ENCODE data around the gene OR5J2.
"Not testable (repeated sequence)": the region's sequence is repeated elsewhere in the genome, so short reads cannot be mapped to it uniquely, and the experiment has no call there.

OR5J2 gene

GRCh38 chr11:56176318-56176717 lies at the start of gene OR5J2:
OR5J2 (plus strand) TSS chr11:56176618; CDS start chr11:56176618, 0 bp downstream.
- no peak for DNase-seq

GRCh38 chr11:56140151-56140661 lies 36.2 kb upstream of the OR5J2 start, which contains the start of gene OR8J3:
OR8J3 (minus strand) TSS chr11:56140201; CDS start chr11:56137718, 2,483 bp downstream.
- no peak for DNase-seq

GRCh38 chr11:56143681-56144080 lies 32.7 kb upstream of the OR5J2 start:
- DNase-seq = not testable (repeated sequence)

GRCh38 chr11:56151376-56151775 lies 25.0 kb upstream of the OR5J2 start:
- no peak for DNase-seq

- DNase-seq = no peak
These were observed 24.1 kb upstream of the OR5J2 start for GRCh38 chr11:56152333-56152732.

- DNase-seq = no peak
These were observed 16.2 kb upstream of the OR5J2 start, which contains the start of gene OR8K5 for GRCh38 chr11:56160217-56160616. OR8K5 (minus strand) TSS chr11:56160317; CDS start chr11:56160317, 0 bp downstream.

GRCh38 chr11:56163804-56164203 lies 12.6 kb upstream of the OR5J2 start:
- no peak for DNase-seq

- DNase-seq = no peak
These were observed 4.1 kb upstream of the OR5J2 start for GRCh38 chr11:56172256-56172830.

GRCh38 chr11:56183459-56183858 lies 7.0 kb downstream of the OR5J2 start:
- no peak for DNase-seq

- DNase-seq = no peak
These were observed 12.2 kb downstream of the OR5J2 start for GRCh38 chr11:56188602-56189001.

GRCh38 chr11:56196705-56197104 lies 20.3 kb downstream of the OR5J2 start:
- DNase-seq = no peak

- no peak for DNase-seq
These were observed 20.9 kb downstream of the OR5J2 start for GRCh38 chr11:56197367-56197766.

GRCh38 chr11:56207790-56208189 lies 31.4 kb downstream of the OR5J2 start:
- DNase-seq = no peak

- DNase-seq = no peak
These were observed 38.1 kb downstream of the OR5J2 start for GRCh38 chr11:56214537-56214936.

- DNase-seq = not testable (repeated sequence)
These were observed 43.3 kb downstream of the OR5J2 start for GRCh38 chr11:56219735-56220134.
